Measurements from ENCODE around the gene ZSWIM9.

ZSWIM9 gene

DNA sequence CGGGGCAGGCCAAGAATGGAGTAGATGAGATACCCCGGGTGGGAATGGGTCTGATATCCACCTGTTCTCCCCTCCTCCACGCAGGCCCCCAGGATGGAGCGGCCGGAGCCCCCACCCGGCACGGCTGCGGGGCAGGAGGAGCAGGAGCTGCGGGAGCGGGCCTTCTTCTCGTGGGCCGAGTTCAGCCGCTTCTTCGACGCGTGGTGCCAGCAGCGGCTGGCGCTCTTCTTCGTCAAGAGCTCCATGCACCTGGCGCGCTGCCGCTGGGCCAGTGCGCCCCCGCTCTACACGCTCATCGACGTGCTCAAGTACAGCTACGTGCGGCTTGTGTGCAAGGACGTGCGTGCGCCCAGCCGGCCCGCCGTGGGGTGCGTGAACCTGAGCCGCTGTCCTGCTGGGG, 1.2 kb downstream of the ZSWIM9 start:
- no peaks in the 10 kb centered on the region for H3K27me3 ChIP-seq (ENCODE audit: control insufficient read depth in 1 of 2, insufficient read depth in 2 of 2, low read length in 2 of 2)
- H3K9ac ChIP-seq (ENCODE audit: low read depth in 1 of 2, low read length in 2 of 2): no peak overlapping the region
- H3K4me1 ChIP-seq (ENCODE audit: control insufficient read depth in 1 of 2, insufficient read depth in 2 of 2, low read length in 2 of 2): peaks cover 5 to 10% of the 10 kb centered on the region in 2 donors
- H3K9me3 ChIP-seq (ENCODE audit: control insufficient read depth in 1 of 2, low read length in 2 of 2): no peaks in the 10 kb centered on the region
- H3K4me3 ChIP-seq (ENCODE audit: low read depth in 1 of 2, low read length in 2 of 2): no peak overlapping the region
- peaks cover 0 to 12% of the 10 kb centered on the region in 2 donors for H3K36me3 ChIP-seq (ENCODE audit: control insufficient read depth in 1 of 2, insufficient read depth in 2 of 2, low read length in 2 of 2)
- H3K27ac ChIP-seq (ENCODE audit: low read depth, low read length): no peak overlapping the region

GRCh38 chr19:48174445-48175030, 4.1 kb downstream of the ZSWIM9 start:
- H3K9me3 ChIP-seq (ENCODE audit: control insufficient read depth in 1 of 2, low read length in 2 of 2): no peaks in the 10 kb centered on the region
- H3K9ac ChIP-seq (ENCODE audit: low read depth in 1 of 2, low read length in 2 of 2): no peak overlapping the region
- peaks cover 5 to 7% of the 10 kb centered on the region in 2 donors for H3K4me1 ChIP-seq (ENCODE audit: control insufficient read depth in 1 of 2, insufficient read depth in 2 of 2, low read length in 2 of 2)
- no peak overlapping the region for H3K4me3 ChIP-seq (ENCODE audit: low read depth in 1 of 2, low read length in 2 of 2)
- no peaks in the 10 kb centered on the region for H3K27me3 ChIP-seq (ENCODE audit: control insufficient read depth in 1 of 2, insufficient read depth in 2 of 2, low read length in 2 of 2)
- no peak overlapping the region for H3K27ac ChIP-seq (ENCODE audit: low read depth, low read length)
- H3K36me3 ChIP-seq (ENCODE audit: control insufficient read depth in 1 of 2, insufficient read depth in 2 of 2, low read length in 2 of 2): peaks cover 0 to 12% of the 10 kb centered on the region in 2 donors

GRCh38 chr19:48175578-48175977, 5.1 kb downstream of the ZSWIM9 start:
- H3K9ac ChIP-seq (ENCODE audit: low read depth in 1 of 2, low read length in 2 of 2): no peak overlapping the region
- peaks cover 5 to 7% of the 10 kb centered on the region in 2 donors for H3K4me1 ChIP-seq (ENCODE audit: control insufficient read depth in 1 of 2, insufficient read depth in 2 of 2, low read length in 2 of 2)
- peaks cover 0 to 12% of the 10 kb centered on the region in 2 donors for H3K36me3 ChIP-seq (ENCODE audit: control insufficient read depth in 1 of 2, insufficient read depth in 2 of 2, low read length in 2 of 2)

GRCh38 chr19:48176226-48176625, 5.7 kb downstream of the ZSWIM9 start:
- H3K9ac ChIP-seq (ENCODE audit: low read depth in 1 of 2, low read length in 2 of 2): no peak overlapping the region
- H3K36me3 ChIP-seq (ENCODE audit: control insufficient read depth in 1 of 2, insufficient read depth in 2 of 2, low read length in 2 of 2): peaks cover 0 to 13% of the 10 kb centered on the region in 2 donors
- no peak overlapping the region for H3K4me3 ChIP-seq (ENCODE audit: low read depth in 1 of 2, low read length in 2 of 2)
- no peaks in the 10 kb centered on the region for H3K27me3 ChIP-seq (ENCODE audit: control insufficient read depth in 1 of 2, insufficient read depth in 2 of 2, low read length in 2 of 2)
- peaks cover 2% of the 10 kb centered on the region in 2 donors for H3K9me3 ChIP-seq (ENCODE audit: control insufficient read depth in 1 of 2, low read length in 2 of 2)
- H3K27ac ChIP-seq (ENCODE audit: low read depth, low read length): no peak overlapping the region
- H3K4me1 ChIP-seq (ENCODE audit: control insufficient read depth in 1 of 2, insufficient read depth in 2 of 2, low read length in 2 of 2): peaks cover 1 to 2% of the 10 kb centered on the region in 2 donors

More at GRCh38 chr19:48175578-48175977, 5.1 kb downstream of the ZSWIM9 start:
- Histone ChIP-seq H3K4me3 (ENCODE audit: low read depth in 1 of 2, low read length in 2 of 2) (no peak overlapping the region), H3K27me3 (ENCODE audit: control insufficient read depth in 1 of 2, insufficient read depth in 2 of 2, low read length in 2 of 2) (no peaks in the 10 kb centered on the region), H3K27ac (ENCODE audit: low read depth, low read length) (no peak overlapping the region), H3K9me3 (ENCODE audit: control insufficient read depth in 1 of 2, low read length in 2 of 2) (no peaks in the 10 kb centered on the region)

DNA sequence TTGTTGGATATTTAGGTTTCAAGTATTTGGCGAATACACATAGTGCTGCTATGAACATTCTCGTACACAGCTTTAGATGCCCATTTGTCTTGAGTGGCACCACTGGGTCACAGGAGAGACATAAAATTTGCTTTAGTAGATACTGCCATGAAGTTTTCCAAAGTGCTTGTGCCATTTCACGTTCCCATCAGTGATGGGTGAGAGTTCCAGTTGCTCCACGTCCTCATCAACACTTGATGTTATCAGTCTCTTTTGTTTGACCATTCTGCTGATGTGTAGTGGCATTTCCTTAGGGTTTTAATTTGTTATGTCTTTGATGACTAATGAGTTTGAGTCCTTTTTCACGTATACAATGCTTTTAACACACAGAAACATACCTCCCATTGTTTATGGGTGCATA, 11.0 kb downstream of the ZSWIM9 start:
- H3K9ac ChIP-seq (ENCODE audit: low read depth in 1 of 2, low read length in 2 of 2): no peak overlapping the region
- no peak overlapping the region for H3K27ac ChIP-seq (ENCODE audit: low read depth, low read length)
- H3K4me3 ChIP-seq (ENCODE audit: low read depth in 1 of 2, low read length in 2 of 2): no peak overlapping the region
- no peaks in the 10 kb centered on the region for H3K4me1 ChIP-seq (ENCODE audit: control insufficient read depth in 1 of 2, insufficient read depth in 2 of 2, low read length in 2 of 2)
- peaks cover 4% of the 10 kb centered on the region in 2 donors for H3K36me3 ChIP-seq (ENCODE audit: control insufficient read depth in 1 of 2, insufficient read depth in 2 of 2, low read length in 2 of 2)
- peaks cover 6 to 10% of the 10 kb centered on the region in 2 donors for H3K9me3 ChIP-seq (ENCODE audit: control insufficient read depth in 1 of 2, low read length in 2 of 2)
- H3K27me3 ChIP-seq (ENCODE audit: control insufficient read depth in 1 of 2, insufficient read depth in 2 of 2, low read length in 2 of 2): no peaks in the 10 kb centered on the region

DNA sequence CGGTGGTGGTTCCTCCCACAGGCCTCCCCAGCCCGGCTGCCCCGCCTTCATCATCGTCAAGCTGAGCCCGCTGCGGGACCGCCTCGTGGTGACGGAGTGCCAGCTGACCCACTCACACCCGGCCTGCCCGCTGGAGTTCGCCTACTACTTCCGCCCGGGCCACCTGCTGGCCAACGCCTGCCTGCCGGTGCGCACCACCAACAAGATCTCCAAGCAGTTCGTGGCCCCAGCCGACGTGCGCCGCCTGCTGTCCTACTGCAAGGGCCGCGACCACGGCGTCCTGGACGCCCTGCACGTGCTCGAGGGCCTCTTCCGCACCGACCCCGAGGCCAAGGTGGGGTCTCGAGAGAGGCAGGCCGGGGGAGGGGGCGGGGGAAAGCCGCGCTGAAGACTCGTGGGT, 12.0 kb downstream of the ZSWIM9 start:
- H3K4me1 ChIP-seq (ENCODE audit: control insufficient read depth in 1 of 2, insufficient read depth in 2 of 2, low read length in 2 of 2): no peaks in the 10 kb centered on the region
- no peak overlapping the region for H3K27ac ChIP-seq (ENCODE audit: low read depth, low read length)
- H3K36me3 ChIP-seq (ENCODE audit: control insufficient read depth in 1 of 2, insufficient read depth in 2 of 2, low read length in 2 of 2): peaks cover 4% of the 10 kb centered on the region in 2 donors
- no peak overlapping the region for H3K4me3 ChIP-seq (ENCODE audit: low read depth in 1 of 2, low read length in 2 of 2)
- H3K27me3 ChIP-seq (ENCODE audit: control insufficient read depth in 1 of 2, insufficient read depth in 2 of 2, low read length in 2 of 2): no peaks in the 10 kb centered on the region
- peaks cover 6 to 10% of the 10 kb centered on the region in 2 donors for H3K9me3 ChIP-seq (ENCODE audit: control insufficient read depth in 1 of 2, low read length in 2 of 2)
- no peak overlapping the region for H3K9ac ChIP-seq (ENCODE audit: low read depth in 1 of 2, low read length in 2 of 2)

GRCh38 chr19:48183356-48183755, 12.9 kb downstream of the ZSWIM9 start:
- Histone ChIP-seq H3K36me3 (ENCODE audit: control insufficient read depth in 1 of 2, insufficient read depth in 2 of 2, low read length in 2 of 2) (peaks cover 4 to 5% of the 10 kb centered on the region in 2 donors), H3K27me3 (ENCODE audit: control insufficient read depth in 1 of 2, insufficient read depth in 2 of 2, low read length in 2 of 2) (no peaks in the 10 kb centered on the region), H3K9me3 (ENCODE audit: control insufficient read depth in 1 of 2, low read length in 2 of 2) (peaks cover 6 to 10% of the 10 kb centered on the region in 2 donors), H3K9ac (ENCODE audit: low read depth in 1 of 2, low read length in 2 of 2) (no peak overlapping the region), H3K4me3 (ENCODE audit: low read depth in 1 of 2, low read length in 2 of 2) (no peak overlapping the region), H3K27ac (ENCODE audit: low read depth, low read length) (no peak overlapping the region), H3K4me1 (ENCODE audit: control insufficient read depth in 1 of 2, insufficient read depth in 2 of 2, low read length in 2 of 2) (no peaks in the 10 kb centered on the region)

GRCh38 chr19:48186015-48186414, 15.5 kb downstream of the ZSWIM9 start:
- no peak overlapping the region for H3K9ac ChIP-seq (ENCODE audit: low read depth in 1 of 2, low read length in 2 of 2)
- peaks cover 4 to 11% of the 10 kb centered on the region in 2 donors for H3K36me3 ChIP-seq (ENCODE audit: control insufficient read depth in 1 of 2, insufficient read depth in 2 of 2, low read length in 2 of 2)
- H3K27me3 ChIP-seq (ENCODE audit: control insufficient read depth in 1 of 2, insufficient read depth in 2 of 2, low read length in 2 of 2): no peaks in the 10 kb centered on the region
- H3K4me1 ChIP-seq (ENCODE audit: control insufficient read depth in 1 of 2, insufficient read depth in 2 of 2, low read length in 2 of 2): no peaks in the 10 kb centered on the region
- no peak overlapping the region for H3K4me3 ChIP-seq (ENCODE audit: low read depth in 1 of 2, low read length in 2 of 2)
- H3K9me3 ChIP-seq (ENCODE audit: control insufficient read depth in 1 of 2, low read length in 2 of 2): peaks cover 6 to 10% of the 10 kb centered on the region in 2 donors
- H3K27ac ChIP-seq (ENCODE audit: low read depth, low read length): no peak overlapping the region

- Histone ChIP-seq H3K4me1 (ENCODE audit: control insufficient read depth in 1 of 2, insufficient read depth in 2 of 2, low read length in 2 of 2) (no peaks in the 10 kb centered on the region), H3K27me3 (ENCODE audit: control insufficient read depth in 1 of 2, insufficient read depth in 2 of 2, low read length in 2 of 2) (no peaks in the 10 kb centered on the region), H3K4me3 (ENCODE audit: low read depth in 1 of 2, low read length in 2 of 2) (no peak overlapping the region), H3K9ac (ENCODE audit: low read depth in 1 of 2, low read length in 2 of 2) (no peak overlapping the region), H3K36me3 (ENCODE audit: control insufficient read depth in 1 of 2, insufficient read depth in 2 of 2, low read length in 2 of 2) (peaks cover 2 to 7% of the 10 kb centered on the region in 2 donors), H3K27ac (ENCODE audit: low read depth, low read length) (no peak overlapping the region), H3K9me3 (ENCODE audit: control insufficient read depth in 1 of 2, low read length in 2 of 2) (peaks cover under 1 to 5% of the 10 kb centered on the region in 2 donors)
These were observed 16.1 kb downstream of the ZSWIM9 start for GRCh38 chr19:48186541-48186991.

- Histone ChIP-seq H3K27me3 (ENCODE audit: control insufficient read depth in 1 of 2, insufficient read depth in 2 of 2, low read length in 2 of 2) (no peaks in the 10 kb centered on the region), H3K9ac (ENCODE audit: low read depth in 1 of 2, low read length in 2 of 2) (no peak overlapping the region), H3K9me3 (ENCODE audit: control insufficient read depth in 1 of 2, low read length in 2 of 2) (no peaks in the 10 kb centered on the region), H3K4me3 (ENCODE audit: low read depth in 1 of 2, low read length in 2 of 2) (no peak overlapping the region), H3K36me3 (ENCODE audit: control insufficient read depth in 1 of 2, insufficient read depth in 2 of 2, low read length in 2 of 2) (peaks cover 0 to 7% of the 10 kb centered on the region in 2 donors), H3K4me1 (ENCODE audit: control insufficient read depth in 1 of 2, insufficient read depth in 2 of 2, low read length in 2 of 2) (no peaks in the 10 kb centered on the region), H3K27ac (ENCODE audit: low read depth, low read length) (no peak overlapping the region)
These were observed 19.9 kb downstream of the ZSWIM9 start for GRCh38 chr19:48190288-48190884.
